H1 (cell line): ENCODE measurements around the gene THBS3. TPM values are rescaled to one million over a fixed set of nuclear protein-coding genes. Genes with fewer than 3 reads are reported as not detected.

Experiments
- CTCF ChIA-PET: fragments of 300-600 bp; sonication (Branson Sonifier 250); formaldehyde crosslinking; loops from one replicate; lab custom pipeline; 2021; ENCODE audit not compliant: partially characterized antibody; lab: Charles Lee
- POLR2A ChIA-PET: fragments of 300-600 bp; sonication (Branson Sonifier 250); formaldehyde crosslinking; loops from one replicate; lab custom pipeline; 2021; ENCODE audit warnings: inconsistent platforms; ENCODE audit not compliant: partially characterized antibody; lab: Charles Lee
- DNase-seq, 2 experiments: peaks; one replicate each; pipeline versions ENCODE4 v3.0.0 to v3.0.0-alpha.2; 2010 to 2022; ENCODE audit warnings: low spot score in 2 of 2, low read depth in 1 of 2, mixed read lengths in 1 of 2
- FAIRE-seq: peaks from 2 replicates; lab custom pipeline; 2011; peaks lifted over from hg19 to GRCh38; lab: Jason Lieb, UNC
- H2AFZ ChIP-seq: 2 replicates; pipeline ENCODE4 v1.8.1; 2012; ENCODE audit warnings: low read length, inconsistent platforms
- H2AK5ac ChIP-seq: 2 replicates; pipeline ENCODE4 v1.6.1; 2013; ENCODE audit warnings: low read depth, low read length
- H2BK120ac ChIP-seq: replicated peaks from 2 replicates; pipeline ENCODE3; 2013; ENCODE audit warnings: low read depth, low read length, inconsistent platforms
- H2BK12ac ChIP-seq: 2 replicates; pipeline ENCODE4 v1.6.1; 2013; ENCODE audit warnings: low read depth, low read length
- H2BK15ac ChIP-seq: 2 replicates; pipeline ENCODE4 v1.6.1; 2013; ENCODE audit warnings: low read length
- H2BK20ac ChIP-seq: 2 replicates; pipeline ENCODE4 v1.6.1; 2013; ENCODE audit warnings: low read length
- H2BK5ac ChIP-seq: 2 replicates; pipeline ENCODE4 v1.6.1; 2013; ENCODE audit warnings: low read depth, low read length
- H3K14ac ChIP-seq: 2 replicates; pipeline ENCODE4 v1.6.1; 2013; ENCODE audit warnings: inconsistent platforms; ENCODE audit not compliant: insufficient read length
- H3K18ac ChIP-seq: 2 replicates; pipeline ENCODE4 v1.6.1; 2013; ENCODE audit warnings: low read length; ENCODE audit errors: extremely low read depth
- H3K23ac ChIP-seq: 2 replicates; pipeline ENCODE4 v1.6.1; 2013; ENCODE audit warnings: inconsistent platforms; ENCODE audit not compliant: insufficient read length
- H3K23me2 ChIP-seq: 2 replicates; pipeline ENCODE4 v1.6.1; 2013; ENCODE audit warnings: low read depth, low read length
- H3K27ac ChIP-seq: 2 replicates; pipeline ENCODE4 v1.6.1; 2011; ENCODE audit warnings: low read depth, low read length, inconsistent platforms
- H3K27me3 ChIP-seq, 4 experiments: replicated peaks in 1 of 4; 1 replicate in 1 of 4; 2 replicates in 3 of 4; pipeline versions ENCODE4 v1.6.1 to v1.8.1; 2011 to 2013; ENCODE audit warnings: low read length in 3 of 4, mild to moderate bottlenecking in 3 of 4, inconsistent platforms in 2 of 4, mixed read lengths in 2 of 4, moderate library complexity in 1 of 4; ENCODE audit not compliant: control insufficient read depth in 3 of 4, insufficient read depth in 3 of 4; ENCODE audit errors: extremely low read depth in 1 of 4
- H3K36me3 ChIP-seq, 4 experiments: 2 replicates each; pipeline versions ENCODE4 v1.6.1 to v1.8.1; 2011 to 2013; ENCODE audit warnings: mild to moderate bottlenecking in 4 of 4, low read length in 3 of 4, moderate library complexity in 2 of 4, control low read depth in 1 of 4, inconsistent platforms in 1 of 4; ENCODE audit not compliant: insufficient read depth in 4 of 4, control insufficient read depth in 2 of 4
- H3K4ac ChIP-seq: replicated peaks from 2 replicates; pipeline ENCODE3; 2013; ENCODE audit warnings: low read length, low read depth, mixed read lengths, inconsistent platforms; ENCODE audit not compliant: insufficient read length
- H3K4me1 ChIP-seq, 4 experiments: replicated peaks in 1 of 4; 1 replicate in 1 of 4; 2 replicates in 3 of 4; pipeline versions ENCODE4 v1.6.1 to v1.8.1; 2011 to 2013; ENCODE audit warnings: low read length in 3 of 4, inconsistent platforms in 2 of 4, mixed read lengths in 1 of 4; ENCODE audit not compliant: insufficient read depth in 4 of 4, control insufficient read depth in 3 of 4
- H3K4me2 ChIP-seq, 2 experiments: 2 replicates each; pipeline versions ENCODE4 v1.6.1 to v1.8.1; 2011 to 2013; ENCODE audit warnings: low read depth in 2 of 2, low read length in 2 of 2, control low read depth in 1 of 2, inconsistent platforms in 1 of 2, mild to moderate bottlenecking in 1 of 2; ENCODE audit not compliant: insufficient read depth in 1 of 2
- H3K4me3 ChIP-seq, 4 experiments: fragments of 200-600, 300-600 bp in 1 of 4; sonication (generic), shearing (Covaris generic), sonication (Bioruptor Twin) in 1 of 4; 2 replicates each; pipeline versions ENCODE4 v1.5.1 to v1.8.1; 2011 to 2016; ENCODE audit warnings: low read length in 4 of 4, low read depth in 3 of 4, control low read depth in 2 of 4, inconsistent platforms in 2 of 4, mild to moderate bottlenecking in 2 of 4, mixed read lengths in 1 of 4, moderate library complexity in 1 of 4; ENCODE audit not compliant: insufficient read depth in 2 of 4; ENCODE audit errors: extremely low read depth in 1 of 4
- H3K56ac ChIP-seq: replicated peaks from 2 replicates; pipeline ENCODE3; 2013; ENCODE audit warnings: low read depth, mild to moderate bottlenecking, mixed read lengths, low read length, inconsistent platforms; ENCODE audit not compliant: insufficient read length
- H3K79me1 ChIP-seq: 2 replicates; pipeline ENCODE4 v1.6.1; 2013; ENCODE audit warnings: low read depth, low read length, control low read depth
- H3K79me2 ChIP-seq, 2 experiments: 2 replicates each; pipeline versions ENCODE4 v1.6.1 to v1.8.1; 2012 to 2013; ENCODE audit warnings: low read length in 2 of 2, mild to moderate bottlenecking in 2 of 2, inconsistent platforms in 1 of 2; ENCODE audit not compliant: insufficient read depth in 2 of 2, control insufficient read depth in 1 of 2
- H3K9ac ChIP-seq, 4 experiments: replicated peaks in 1 of 4; 1 replicate in 1 of 4; 2 replicates in 3 of 4; pipeline versions ENCODE4 v1.6.1 to v1.8.1; 2011 to 2013; ENCODE audit warnings: low read depth in 3 of 4, low read length in 3 of 4, control low read depth in 2 of 4, mild to moderate bottlenecking in 2 of 4, moderate library complexity in 2 of 4, inconsistent platforms in 1 of 4; ENCODE audit errors: extremely low read depth in 1 of 4
- H3K9me3 ChIP-seq, 2 experiments: 2 replicates each; pipeline versions ENCODE4 v1.6.1 to v1.8.1; 2012 to 2013; ENCODE audit warnings: mild to moderate bottlenecking in 2 of 2, moderate library complexity in 2 of 2, control low read depth in 1 of 2, inconsistent platforms in 1 of 2, low read depth in 1 of 2, low read length in 1 of 2, mixed read lengths in 1 of 2; ENCODE audit not compliant: insufficient read depth in 2 of 2
- H4K20me1 ChIP-seq, 2 experiments: replicated peaks in 1 of 2; 2 replicates each; pipeline versions ENCODE3 to v1.8.1; 2011 to 2013; ENCODE audit warnings: inconsistent platforms in 2 of 2, low read length in 2 of 2, mild to moderate bottlenecking in 1 of 2; ENCODE audit not compliant: insufficient read depth in 2 of 2, control insufficient read depth in 1 of 2
- H4K5ac ChIP-seq: 2 replicates; pipeline ENCODE4 v1.6.1; 2013; ENCODE audit warnings: low read length, low read depth, mixed read lengths, inconsistent platforms; ENCODE audit not compliant: insufficient read length
- H4K8ac ChIP-seq: 2 replicates; pipeline ENCODE4 v1.8.0; 2013; ENCODE audit warnings: mild to moderate bottlenecking, moderate library complexity, low read length, inconsistent platforms; ENCODE audit not compliant: insufficient read depth; ENCODE audit errors: extremely low read depth
- H4K91ac ChIP-seq: replicated peaks from 2 replicates; pipeline ENCODE3; 2013; ENCODE audit warnings: low read length, mixed read lengths, inconsistent platforms; ENCODE audit not compliant: insufficient read length
- BACH1 ChIP-seq: IDR thresholded peaks from 2 replicates; pipeline ENCODE4 v1.6.1; 2012; ENCODE audit warnings: low read length, improper control_type of control experiment
- CHD1 ChIP-seq: IDR thresholded peaks from 2 replicates; pipeline ENCODE4 v1.6.1; 2012; ENCODE audit warnings: low read depth, low read length, improper control_type of control experiment
- CHD2 ChIP-seq: IDR thresholded peaks from 2 replicates; pipeline ENCODE4 v1.6.1; 2012; ENCODE audit warnings: low read length, improper control_type of control experiment
- KDM4A ChIP-seq: IDR thresholded peaks from one replicate; pipeline ENCODE4 v1.7.1; 2012; ENCODE audit warnings: low read depth, mild to moderate bottlenecking, moderate library complexity, low read length, inconsistent platforms; ENCODE audit not compliant: severe bottlenecking
- MAFK ChIP-seq: IDR thresholded peaks from 2 replicates; pipeline ENCODE4 v1.6.1; 2012; ENCODE audit warnings: low read depth, mild to moderate bottlenecking, improper control_type of control experiment, low read length
- RFX5 ChIP-seq: IDR thresholded peaks from 2 replicates; pipeline ENCODE4 v1.6.1; 2011; ENCODE audit warnings: low read depth, low read length, improper control_type of control experiment, borderline replicate concordance
- SIX5 ChIP-seq: IDR thresholded peaks from 2 replicates; pipeline ENCODE4 v1.6.1; 2011; ENCODE audit warnings: mild to moderate bottlenecking, low read depth, low read length
- SUZ12 ChIP-seq: fragments of 200-600 bp; sonication (generic); IDR thresholded peaks from 2 replicates; pipeline ENCODE4 v1.6.1; 2012; ENCODE audit warnings: mild to moderate bottlenecking, inconsistent platforms, low read length, moderate library complexity, mixed read lengths
- TBP ChIP-seq: IDR thresholded peaks from 2 replicates; pipeline ENCODE4 v1.6.1; 2011; ENCODE audit warnings: low read depth, low read length, improper control_type of control experiment
- WGBS, 2 experiments: shearing (Covaris generic) in 1 of 2; methylation state at CpG; one replicate each; pipeline versions ENCODE4 v1.1.6 to v1.1.7; 2013 to 2015; ENCODE audit warnings: low lambda C conversion rate in 2 of 2, mixed read lengths in 2 of 2, inconsistent platforms in 1 of 2, low coverage in 1 of 2, missing lambda C conversion rate in 1 of 2; ENCODE audit not compliant: insufficient replicate concordance in 2 of 2, insufficient coverage in 1 of 2, insufficient read length in 1 of 2; ENCODE audit errors: extremely low coverage in 1 of 2, missing lambda C conversion rate in 1 of 2; 5-methylcytosine and 5-hydroxymethylcytosine counted together
- polyA plus RNA-seq, 7 experiments: library from polyadenylated mRNA; depleted of rRNA in 3 of 7; stranded (reverse) in 5 of 7; unstranded in 2 of 7; fragments of >200 nt in 5 of 7; fragments of 200-250 nt in 2 of 7; gene quantifications; 1 replicate in 5 of 7; 2 replicates in 1 of 7; 4 replicates in 1 of 7; pipeline versions ENCODE4 v1.2.1 to v1.2.3, GENCODE V29; 2011 to 2013; ENCODE audit warnings: missing spikeins in 2 of 7, mixed read lengths in 2 of 7
- total RNA-seq: library from RNA; stranded (reverse); fragmentation: NEBNext Ultra II Directional; extraction: Animal tissue kit (Norgen Biotek cat#: 25700); gene quantifications from 2 replicates; pipeline ENCODE4 v1.2.1, GENCODE V29; 2021
- TF ChIP-seq, protein P1 (sequence below): IDR thresholded peaks from 2 replicates; pipeline ENCODE4 v1.6.1; 2012; ENCODE audit warnings: inconsistent platforms

Gene THBS3
- total and polyA plus RNA-seq, 2 of the 8 experiments (the other 6 are each of a cell fraction or from before 2014, with no cell fraction given), result 3.0 to 3.5 TPM

DNA sequence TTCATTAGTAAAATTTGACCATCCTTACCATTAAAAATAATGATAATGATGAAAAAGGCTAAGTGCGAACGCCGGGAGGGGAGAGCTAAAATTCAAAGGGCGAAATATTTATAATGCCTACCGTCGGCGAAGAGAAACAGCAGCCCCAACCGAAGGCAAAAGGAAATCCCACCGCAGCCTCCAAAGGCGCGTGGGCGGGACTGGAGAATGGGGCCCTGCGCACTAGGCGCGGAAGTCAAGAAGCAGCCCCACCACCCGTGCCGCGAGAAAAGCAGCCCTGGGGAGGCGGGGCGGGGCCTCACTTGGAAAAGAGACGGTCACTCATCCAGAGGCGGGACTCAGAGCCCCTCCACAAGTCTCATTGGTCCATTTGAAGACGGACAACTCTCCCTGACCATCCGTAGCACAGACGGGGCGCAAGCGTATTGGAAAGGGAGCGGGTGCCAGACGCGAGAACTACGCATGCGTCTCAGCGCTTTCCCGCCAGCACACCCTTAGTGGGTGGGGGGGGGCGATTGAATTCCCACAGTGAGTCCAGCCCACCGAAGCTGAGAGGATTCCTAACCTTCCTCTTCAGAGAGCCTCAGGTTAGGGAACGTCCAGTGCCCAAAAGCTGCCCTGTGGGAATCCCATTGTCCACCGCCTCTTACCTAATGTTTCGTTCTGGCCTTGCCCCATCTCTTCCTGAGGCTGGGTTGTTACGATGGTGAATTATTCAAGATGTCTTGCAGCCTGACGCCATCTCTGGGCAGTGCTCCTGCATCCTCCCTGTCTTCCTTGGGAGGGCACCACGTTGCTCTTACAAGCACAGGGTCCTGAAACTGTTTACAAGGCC, 19.8 kb upstream of the THBS3 start:
- H3K27ac ChIP-seq, result peak overlapping the region; percentile 91
- no peaks in the 10 kb centered on the region for H3K9me3 ChIP-seq
- peak overlapping the region; percentile 67 to 92 (median 82) for H3K4me3 ChIP-seq
- H3K4me2 ChIP-seq, result peak overlapping the region; percentile 73 to 75
- peak overlapping the region; percentile 84; the same call in 1 of the 2 replicates for H2AK5ac ChIP-seq
- H2AFZ ChIP-seq, result peak overlapping the region; percentile 28; the same call in 1 of the 2 replicates
- H2BK15ac ChIP-seq, result peak overlapping the region; percentile 21
- peaks cover 0 to 9% of the 10 kb centered on the region in 2 experiments; a peak in 1 of 4 replicates for H3K79me2 ChIP-seq
- peak overlapping the region; percentile 98 for H4K5ac ChIP-seq
- H3K79me1 ChIP-seq, result no peaks in the 10 kb centered on the region
- H2BK120ac ChIP-seq, result peak overlapping the region; percentile 49
- H4K20me1 ChIP-seq, result peaks cover 0 to 2% of the 10 kb centered on the region in 2 experiments
- peaks cover 0 to 2% (median 0%) of the 10 kb centered on the region in 4 experiments; a peak in 1 of 7 replicates for H3K27me3 ChIP-seq
- H3K18ac ChIP-seq, result peak overlapping the region; percentile 80
- H3K4me1 ChIP-seq, result peaks cover 0 to 14% (median 4%) of the 10 kb centered on the region in 4 experiments; a peak in 5 of 7 replicates
- H3K23me2 ChIP-seq, result 0 out of 2 replicates have a peak, but pooled peaks cover 10% of the 10 kb centered on the region
- peak overlapping the region; percentile 78 for H3K14ac ChIP-seq
- peak overlapping the region; percentile 70 to 95 (median 90) for H3K9ac ChIP-seq
- H3K56ac ChIP-seq, result peak overlapping the region; percentile 73
- peak overlapping the region; percentile 56; the same call in 1 of the 2 replicates for H2BK12ac ChIP-seq
- ChIA-PET CTCF (interaction anchor here (0.5 to 7.2 kb wide), 18 partner anchors 13 to 1350 kb away, joined by 3 to 62 read pairs (median 4); partner anchors contain the start of genes MTX1 and THBS3), POLR2A (interaction anchor here (0.7 to 11.9 kb wide), 14 partner anchors 9 to 87 kb away, joined by 3 to 235 read pairs (median 5); partner anchors contain the start of genes MTX1, SCAMP3 and THBS3)
- H3K36me3 ChIP-seq, result peaks cover 0 to 3% (median 0%) of the 10 kb centered on the region in 4 experiments; a peak in 1 of 8 replicates
- H3K4ac ChIP-seq, result peak overlapping the region; percentile 80
- H2BK5ac ChIP-seq, result peak overlapping the region; percentile 72
- no peak overlapping the region for H3K23ac ChIP-seq
- DNase-seq (peak; percentile 95 to 96), FAIRE-seq (no peak)
- peak overlapping the region; percentile 17 for H4K91ac ChIP-seq
- peak overlapping the region; percentile 53; the same call in 1 of the 2 replicates for H4K8ac ChIP-seq
- WGBS, 2 experiments, result 2% methylated on average over 36 of the region's 42 CpGs; no CpG with 5 or more reads in 1 of the 2 experiments
- H2BK20ac ChIP-seq, result no peak overlapping the region
- TF ChIP-seq SIX5 (no peak), SUZ12 (no peak), BACH1 (peak; percentile 34), CHD2 (peak; percentile 87), MAFK (no peak), RFX5 (no peak), CHD1 (no peak), KDM4A (no peak), TBP (peak; percentile 73)
- TF ChIP-seq, protein P1, sequence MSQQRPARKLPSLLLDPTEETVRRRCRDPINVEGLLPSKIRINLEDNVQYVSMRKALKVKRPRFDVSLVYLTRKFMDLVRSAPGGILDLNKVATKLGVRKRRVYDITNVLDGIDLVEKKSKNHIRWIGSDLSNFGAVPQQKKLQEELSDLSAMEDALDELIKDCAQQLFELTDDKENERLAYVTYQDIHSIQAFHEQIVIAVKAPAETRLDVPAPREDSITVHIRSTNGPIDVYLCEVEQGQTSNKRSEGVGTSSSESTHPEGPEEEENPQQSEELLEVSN, result peak; percentile 85
